HL-60 (cell line): ENCODE data around the gene MBLAC1.

Experiments
- CTCF ChIP-seq: IDR thresholded peaks from one replicate; pipeline ENCODE4 v1.5.1; 2011; ENCODE audit warnings: low read length, control low read depth, inconsistent platforms; ENCODE audit not compliant: insufficient read depth
- GABPA ChIP-seq: IDR thresholded peaks from 2 replicates; pipeline ENCODE4 v1.6.1; 2012; ENCODE audit warnings: low read depth
- POLR2AphosphoS5 ChIP-seq: IDR thresholded peaks from 2 replicates; pipeline ENCODE4 v1.6.1; 2012; ENCODE audit warnings: low read depth
- SPI1 ChIP-seq: IDR thresholded peaks from 2 replicates; pipeline ENCODE4 v1.6.1; 2012; ENCODE audit warnings: low read depth, mild to moderate bottlenecking, borderline replicate concordance
- TF ChIP-seq, protein P1 (sequence below): IDR thresholded peaks from 2 replicates; pipeline ENCODE4 v1.6.1; 2012; ENCODE audit warnings: low read depth; ENCODE audit not compliant: insufficient replicate concordance

DNA sequence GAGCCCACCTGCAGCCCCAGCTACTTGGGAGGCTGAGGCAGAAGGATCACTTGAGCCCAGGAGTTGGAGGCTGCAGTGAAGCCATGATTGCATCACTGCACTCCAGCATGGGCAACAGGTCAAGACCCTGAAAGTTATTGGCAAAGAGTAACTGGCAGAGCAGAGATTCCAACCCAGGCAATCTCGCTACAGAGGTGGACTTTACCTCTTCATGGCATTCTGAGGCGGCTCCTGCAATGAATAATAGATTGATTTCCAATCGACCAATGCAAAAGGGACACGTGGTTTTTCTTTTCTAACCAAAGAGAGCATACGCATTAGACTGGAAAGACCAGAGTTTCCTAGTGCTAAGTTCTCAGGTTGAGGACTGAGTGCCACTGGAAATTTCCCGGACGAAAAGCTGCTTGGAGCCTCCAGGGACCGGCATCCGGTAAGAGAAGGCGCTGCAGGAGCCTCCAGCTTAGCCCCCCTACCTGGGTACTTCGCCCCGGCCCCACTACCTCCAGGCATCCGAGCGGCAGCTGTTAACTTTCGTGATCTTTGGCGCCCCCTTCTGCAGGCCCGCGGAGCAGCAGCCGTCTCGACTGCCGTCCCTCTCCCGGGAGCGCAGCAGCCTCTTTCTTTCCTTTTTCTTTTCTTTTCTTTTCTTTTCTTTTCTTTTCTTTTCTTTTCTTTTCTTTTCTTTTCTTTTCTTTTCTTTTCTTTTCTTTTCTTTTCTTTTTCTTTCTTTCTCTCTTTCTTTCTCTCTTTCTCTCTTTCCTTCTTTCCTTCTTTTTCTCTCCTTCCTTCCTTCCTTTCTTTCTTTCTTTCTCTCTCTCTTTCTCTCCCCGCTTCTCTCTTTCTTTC is 4.1 kb downstream of the MBLAC1 start:
- TF ChIP-seq POLR2AphosphoS5, result no peak
- peak; percentile 56 for TF ChIP-seq CTCF
- TF ChIP-seq, protein P1, sequence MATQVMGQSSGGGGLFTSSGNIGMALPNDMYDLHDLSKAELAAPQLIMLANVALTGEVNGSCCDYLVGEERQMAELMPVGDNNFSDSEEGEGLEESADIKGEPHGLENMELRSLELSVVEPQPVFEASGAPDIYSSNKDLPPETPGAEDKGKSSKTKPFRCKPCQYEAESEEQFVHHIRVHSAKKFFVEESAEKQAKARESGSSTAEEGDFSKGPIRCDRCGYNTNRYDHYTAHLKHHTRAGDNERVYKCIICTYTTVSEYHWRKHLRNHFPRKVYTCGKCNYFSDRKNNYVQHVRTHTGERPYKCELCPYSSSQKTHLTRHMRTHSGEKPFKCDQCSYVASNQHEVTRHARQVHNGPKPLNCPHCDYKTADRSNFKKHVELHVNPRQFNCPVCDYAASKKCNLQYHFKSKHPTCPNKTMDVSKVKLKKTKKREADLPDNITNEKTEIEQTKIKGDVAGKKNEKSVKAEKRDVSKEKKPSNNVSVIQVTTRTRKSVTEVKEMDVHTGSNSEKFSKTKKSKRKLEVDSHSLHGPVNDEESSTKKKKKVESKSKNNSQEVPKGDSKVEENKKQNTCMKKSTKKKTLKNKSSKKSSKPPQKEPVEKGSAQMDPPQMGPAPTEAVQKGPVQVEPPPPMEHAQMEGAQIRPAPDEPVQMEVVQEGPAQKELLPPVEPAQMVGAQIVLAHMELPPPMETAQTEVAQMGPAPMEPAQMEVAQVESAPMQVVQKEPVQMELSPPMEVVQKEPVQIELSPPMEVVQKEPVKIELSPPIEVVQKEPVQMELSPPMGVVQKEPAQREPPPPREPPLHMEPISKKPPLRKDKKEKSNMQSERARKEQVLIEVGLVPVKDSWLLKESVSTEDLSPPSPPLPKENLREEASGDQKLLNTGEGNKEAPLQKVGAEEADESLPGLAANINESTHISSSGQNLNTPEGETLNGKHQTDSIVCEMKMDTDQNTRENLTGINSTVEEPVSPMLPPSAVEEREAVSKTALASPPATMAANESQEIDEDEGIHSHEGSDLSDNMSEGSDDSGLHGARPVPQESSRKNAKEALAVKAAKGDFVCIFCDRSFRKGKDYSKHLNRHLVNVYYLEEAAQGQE, result no peak
- no peak for TF ChIP-seq GABPA
- TF ChIP-seq SPI1, result no peak
